ENCODE measurements around the gene PELI2.

PELI2 gene

GRCh38 chr14:56176530-56176929 lies 58.3 kb downstream of the PELI2 start:
- no peak for DNase-seq

GRCh38 chr14:56177036-56177435 lies 58.8 kb downstream of the PELI2 start:
- DNase-seq = no peak

GRCh38 chr14:56180754-56181542 lies 62.7 kb downstream of the PELI2 start:
- no peak for DNase-seq

- no peak for DNase-seq
Observed at GRCh38 chr14:56181681-56182085, 63.5 kb downstream of the PELI2 start.

DNA sequence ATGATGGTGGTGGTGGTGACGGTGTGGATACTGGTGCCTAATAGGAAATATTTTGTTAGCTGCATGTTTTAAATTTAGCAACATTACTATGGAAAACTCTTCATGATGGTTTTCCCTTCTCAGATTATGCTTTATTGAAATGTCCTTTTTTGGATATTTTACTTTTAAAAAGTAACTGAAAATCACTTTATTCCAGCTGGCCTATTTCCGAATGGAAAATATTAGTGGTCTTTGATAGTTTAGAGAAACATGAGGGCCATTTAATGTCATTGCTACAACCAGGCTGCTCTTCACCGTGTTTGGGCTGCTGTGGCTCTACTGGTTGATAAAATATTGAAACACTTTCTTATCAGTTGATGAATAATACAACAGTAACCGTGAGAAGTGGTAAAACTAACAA lies 64.2 kb downstream of the PELI2 start:
- no peak for DNase-seq

GRCh38 chr14:56183631-56184157 lies 65.5 kb downstream of the PELI2 start:
- no peak for DNase-seq

DNA sequence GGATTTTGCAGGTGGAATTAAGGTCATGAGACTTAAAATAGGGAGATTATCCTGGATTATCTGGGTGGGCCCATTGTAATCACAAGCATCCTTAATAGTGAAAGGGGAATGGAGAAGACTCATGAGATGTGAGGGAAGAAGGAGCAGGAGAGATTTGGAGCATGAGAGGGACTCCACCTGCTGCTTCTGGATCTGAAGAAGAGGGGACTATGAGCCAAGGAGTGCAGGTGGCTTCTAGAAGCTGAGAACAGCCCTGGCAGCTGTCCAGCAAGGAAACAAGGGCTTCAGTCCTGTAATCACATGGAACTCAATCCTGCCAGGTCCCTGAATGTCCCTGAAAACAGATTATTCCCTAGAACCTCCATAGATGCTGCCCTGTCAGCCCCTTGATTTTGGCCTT lies 67.8 kb downstream of the PELI2 start:
- DNase-seq = no peak

DNA sequence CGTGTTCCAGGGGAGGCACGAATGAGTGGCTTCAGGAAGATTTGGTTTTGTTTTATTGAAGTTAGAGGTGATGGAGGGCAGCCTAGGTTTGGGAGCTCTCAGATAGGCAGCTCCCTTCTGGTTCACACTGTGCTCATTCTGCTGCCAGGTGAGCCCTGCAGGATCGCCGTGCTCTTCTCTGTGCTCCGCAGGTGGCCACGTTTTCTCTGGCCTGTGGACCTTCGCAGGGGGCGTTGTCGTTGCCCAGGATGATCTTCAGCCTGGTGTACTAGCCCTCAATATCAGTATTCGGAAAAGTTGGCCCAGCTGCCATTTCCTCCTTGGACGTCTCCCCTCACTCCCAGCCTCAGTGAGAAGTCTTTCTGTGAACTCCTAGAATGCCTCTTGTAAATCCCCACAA lies 69.5 kb downstream of the PELI2 start:
- DNase-seq = no peak

DNA sequence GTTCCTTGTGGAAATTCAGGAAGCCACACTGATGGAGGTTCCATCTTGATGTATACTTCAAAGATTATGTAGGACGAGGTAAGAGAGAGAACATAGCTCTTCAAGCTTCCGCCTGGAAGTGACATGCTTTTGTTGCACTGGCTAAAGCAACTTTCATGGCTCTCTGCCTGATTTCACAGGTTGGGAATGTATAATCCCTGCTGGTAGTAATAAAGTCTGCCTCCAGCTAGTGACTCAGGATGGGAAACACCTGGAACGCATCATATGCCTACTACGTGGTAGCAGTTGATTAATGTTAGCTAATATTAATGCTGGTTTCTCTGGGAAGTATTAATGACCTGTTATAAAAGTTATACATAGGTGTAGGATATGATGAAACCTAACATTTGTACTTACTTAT lies 71.1 kb downstream of the PELI2 start:
- no peak for DNase-seq

DNA sequence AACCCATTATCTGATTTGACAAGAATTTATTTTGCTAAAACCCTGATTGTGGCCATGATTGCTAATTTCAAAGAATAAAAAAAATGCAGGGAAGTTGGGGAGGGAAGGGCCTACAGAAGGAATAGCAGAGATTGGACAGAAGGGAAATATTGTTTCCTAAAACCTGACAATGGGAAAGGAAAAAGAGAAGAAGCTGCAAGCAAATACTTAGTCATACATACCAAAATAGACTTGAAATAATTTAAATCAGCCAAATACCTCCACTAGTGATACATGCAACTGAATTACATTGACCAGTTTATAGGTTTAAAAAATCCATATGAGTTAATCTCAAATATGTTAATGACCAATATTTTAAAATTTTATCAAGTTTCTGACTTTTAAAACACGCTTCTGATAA lies 75.1 kb downstream of the PELI2 start:
- DNase-seq = no peak

DNA sequence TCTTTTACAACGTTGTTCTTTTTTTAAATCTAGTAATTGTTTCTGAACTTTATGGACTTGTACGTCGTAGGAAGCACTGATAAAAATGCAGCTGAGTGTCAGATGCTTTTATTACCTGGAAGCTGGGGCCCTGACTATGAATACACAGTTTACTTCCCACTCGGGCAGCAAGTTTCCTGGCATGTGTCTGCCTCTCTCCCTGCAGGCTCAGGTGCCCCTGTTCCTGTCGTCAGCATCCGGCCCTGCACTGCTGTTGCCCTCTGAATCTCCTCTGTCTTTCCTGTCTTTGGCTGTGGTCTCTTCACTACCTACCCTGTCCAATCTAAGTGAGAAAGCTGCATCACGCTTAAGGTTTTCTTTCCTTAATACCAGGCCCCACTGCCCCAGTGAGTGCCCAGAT lies 75.8 kb downstream of the PELI2 start:
- DNase-seq = no peak

DNA sequence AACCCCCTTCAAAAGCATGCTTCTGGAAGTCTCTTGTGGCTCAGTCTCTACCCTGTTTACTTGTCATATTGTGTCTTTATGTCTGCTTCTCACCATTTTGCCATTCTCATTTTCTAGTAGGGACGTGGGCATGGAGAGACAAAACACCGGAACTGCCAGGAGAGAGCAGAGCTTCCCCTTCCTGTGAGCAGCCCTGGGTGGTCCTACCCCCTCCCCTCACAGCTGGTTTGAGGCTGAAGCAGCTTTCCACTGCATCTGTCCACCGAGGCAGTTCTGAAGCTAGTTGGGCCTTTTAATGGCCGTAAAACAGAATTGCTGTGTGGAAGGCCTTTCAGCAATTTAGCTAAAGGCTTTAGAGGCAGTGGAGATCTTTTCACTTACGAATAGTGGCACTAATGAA lies 77.0 kb downstream of the PELI2 start:
- DNase-seq = no peak

- no peak for DNase-seq
Observed at GRCh38 chr14:56195704-56196103, 77.5 kb downstream of the PELI2 start.

DNA sequence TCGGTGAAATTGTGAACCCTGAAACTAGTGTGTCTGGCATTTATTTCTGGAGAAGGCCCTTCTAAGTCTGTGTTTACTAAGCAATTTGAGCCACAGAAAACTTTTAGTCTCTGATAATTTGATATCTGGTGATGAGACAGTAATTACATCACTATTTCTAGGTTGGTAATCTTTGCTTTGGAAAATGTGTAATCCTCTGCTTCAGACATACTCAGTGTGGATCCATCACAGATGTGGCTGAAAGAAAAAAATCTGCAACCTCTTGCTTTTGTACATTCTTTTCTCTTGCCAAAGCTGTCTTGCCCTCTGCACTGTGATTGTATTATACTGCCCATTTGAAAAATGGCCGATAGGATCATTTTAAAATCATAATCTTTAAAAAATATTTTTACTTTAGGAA lies 78.1 kb downstream of the PELI2 start:
- no peak for DNase-seq

DNA sequence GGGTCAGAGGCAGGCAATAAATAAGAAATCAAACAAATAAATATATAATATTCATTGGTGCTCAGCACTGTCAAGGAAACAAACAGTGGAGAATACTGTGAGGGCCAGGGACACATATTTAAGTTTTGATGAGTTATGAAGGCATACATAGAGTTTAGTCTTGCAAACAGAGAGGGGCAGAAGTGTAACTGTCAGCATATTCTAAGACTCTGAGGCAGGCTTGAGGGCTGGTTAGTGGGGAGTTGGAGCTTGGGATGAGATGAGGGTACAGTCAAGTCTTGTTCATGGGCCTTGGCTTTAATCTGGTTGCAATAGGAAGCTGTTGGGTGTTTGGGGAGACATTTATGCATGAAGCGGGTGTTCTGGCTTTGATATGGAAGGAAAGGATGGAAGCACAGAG lies 78.9 kb downstream of the PELI2 start:
- DNase-seq = no peak

DNA sequence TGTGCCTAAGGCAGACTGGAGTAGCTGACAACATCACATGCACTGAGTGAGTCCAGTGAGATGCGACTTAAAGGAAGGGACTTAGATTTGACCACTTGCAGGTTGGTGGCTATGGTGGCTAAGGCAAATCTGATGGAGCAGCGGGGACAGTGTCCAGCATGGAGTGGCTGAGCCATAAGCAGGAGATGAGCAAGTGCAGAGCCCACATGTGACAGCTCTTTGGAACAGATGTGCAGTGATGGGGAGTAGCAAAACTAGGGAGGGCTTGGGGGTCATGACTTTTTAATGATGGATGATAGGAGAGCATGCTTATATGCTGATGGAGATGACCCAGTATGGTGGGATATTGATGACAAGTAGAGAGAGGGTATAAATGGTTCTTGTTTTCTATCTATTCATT lies 80.2 kb downstream of the PELI2 start:
- no peak for DNase-seq

DNA sequence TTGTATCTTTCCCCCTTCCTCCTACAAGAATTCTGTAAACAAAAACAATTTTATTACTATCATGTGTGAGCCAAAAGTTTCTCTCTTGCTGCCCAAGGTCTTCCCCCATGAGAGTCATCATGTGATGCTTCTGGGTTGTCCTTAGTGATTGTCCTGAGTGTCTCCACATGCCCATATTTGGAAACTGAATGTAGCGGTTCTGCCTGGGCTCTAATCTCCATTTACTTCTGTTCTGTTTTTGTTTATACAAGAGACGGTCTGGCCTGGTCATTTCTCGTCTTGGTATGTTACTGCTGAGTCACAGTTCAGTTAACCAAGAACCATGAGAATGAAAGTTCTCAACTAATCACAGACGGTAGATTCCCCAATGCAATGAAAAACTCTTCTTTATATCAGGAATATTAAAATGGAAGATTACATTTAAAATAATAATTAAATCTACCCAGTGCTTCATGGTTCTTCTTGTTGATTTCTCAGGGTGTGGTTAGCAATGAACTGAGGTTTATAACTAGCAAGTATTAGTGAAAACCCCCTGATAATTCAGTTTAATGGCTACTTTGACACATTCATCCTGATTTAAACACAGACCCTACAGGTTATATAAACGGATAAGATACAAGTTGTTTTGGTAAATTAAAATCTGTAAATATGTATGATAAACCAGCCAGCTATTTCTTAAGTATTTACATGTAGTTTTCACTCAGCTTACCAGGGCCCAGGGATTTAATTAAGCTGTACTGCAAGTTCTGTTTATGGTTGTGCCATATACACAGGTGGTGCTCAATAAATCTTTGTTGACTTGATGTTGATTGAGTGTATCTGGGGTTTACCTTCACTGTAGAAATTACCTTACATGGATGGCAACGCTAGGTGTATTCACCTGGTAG lies 81.1 kb downstream of the PELI2 start:
- DNase-seq = no peak

DNA sequence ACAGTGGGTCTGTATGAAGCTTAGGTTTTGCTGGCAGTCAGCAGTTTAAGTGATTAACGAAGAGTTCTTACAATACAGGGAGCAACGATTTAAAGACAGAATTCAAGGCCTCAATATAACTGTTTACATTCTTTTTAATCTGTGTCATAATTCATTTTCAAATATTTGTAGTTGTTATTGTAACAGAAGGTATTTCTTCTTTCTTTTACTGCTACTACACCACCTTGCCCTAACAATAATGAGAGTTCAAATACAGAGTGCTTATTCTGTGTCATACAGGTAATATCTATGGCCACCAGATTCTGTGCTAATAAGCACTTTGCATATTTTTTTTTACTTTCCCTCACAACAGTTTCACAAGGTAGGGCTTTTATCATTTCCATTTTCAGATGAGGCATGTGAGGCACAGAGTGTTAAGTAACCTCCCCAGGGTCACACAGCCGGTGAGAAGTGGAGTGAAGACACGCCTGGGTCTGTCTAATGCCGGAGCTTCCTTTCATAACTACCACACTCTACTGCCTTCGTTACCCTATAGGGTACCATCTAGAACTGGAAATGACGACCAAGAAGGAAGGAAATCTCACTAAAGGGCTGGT lies 81.9 kb downstream of the PELI2 start:
- DNase-seq = no peak

- DNase-seq = no peak
Observed at GRCh38 chr14:56202256-56202655, 84.0 kb downstream of the PELI2 start.

DNA sequence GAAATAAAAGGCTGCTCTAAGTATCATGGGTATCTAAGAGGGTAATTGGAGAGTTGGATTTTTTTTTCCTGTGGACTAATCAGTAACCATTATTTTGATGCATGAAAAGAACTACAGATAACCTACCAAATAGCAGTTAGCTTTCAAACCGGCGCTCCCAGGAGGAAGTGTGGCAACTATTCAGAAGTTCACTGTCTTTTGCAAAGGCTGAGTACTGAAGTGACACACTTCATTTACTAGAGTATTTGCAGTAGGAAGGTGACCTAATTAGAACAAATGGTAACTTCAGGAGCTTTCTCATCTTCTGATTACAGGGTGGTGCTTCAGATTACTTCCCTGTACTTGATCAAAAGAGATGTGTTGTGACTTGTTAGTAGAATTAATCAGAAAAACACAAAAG lies 87.7 kb downstream of the PELI2 start:
- DNase-seq = no peak

DNA sequence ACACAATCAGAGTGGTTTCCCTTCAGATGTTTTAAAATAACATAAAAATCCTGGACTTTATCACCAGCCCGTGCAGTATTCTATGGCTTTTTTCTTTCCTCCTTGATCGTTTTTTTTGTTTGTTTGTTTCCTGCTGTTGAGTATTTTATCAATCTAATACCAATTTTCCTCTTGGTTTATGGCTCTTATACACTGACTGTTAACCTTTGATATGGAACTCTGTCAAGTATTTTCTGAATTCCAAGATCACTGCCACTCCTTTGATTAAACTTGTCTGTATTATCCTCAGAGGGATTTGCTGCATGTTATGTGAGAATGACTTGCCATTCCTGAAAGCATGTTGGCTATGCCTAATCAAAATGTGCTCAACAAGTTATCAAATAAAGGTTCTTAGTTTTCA lies 88.4 kb downstream of the PELI2 start:
- DNase-seq = no peak

GRCh38 chr14:56207626-56208292 lies 89.5 kb downstream of the PELI2 start:
- DNase-seq = no peak

GRCh38 chr14:56208520-56208919 lies 90.3 kb downstream of the PELI2 start:
- no peak for DNase-seq
